Chondrocyte (in vitro differentiated cells): ENCODE measurements around the gene ZNF618. TPM values are rescaled to one million over a fixed set of nuclear protein-coding genes. Genes with fewer than 3 reads are reported as not detected.

Experiments
- DNase-seq: peaks from one replicate; pipeline ENCODE4 v3.0.0; 2021; ENCODE audit warnings: mixed read lengths, low spot score
- H3K27ac Mint-ChIP-seq: one replicate; pipeline ENCODE4 v1.8.0; 2021; ENCODE audit warnings: mild to moderate bottlenecking, moderate library complexity, mixed read lengths; ENCODE audit not compliant: unreplicated experiment
- H3K27me3 Mint-ChIP-seq: 2 replicates; pipeline ENCODE4 v1.8.0; 2021; ENCODE audit warnings: low read depth, mixed read lengths
- H3K36me3 Mint-ChIP-seq: 2 replicates; pipeline ENCODE4 v1.8.0; 2021; ENCODE audit warnings: low read depth, mixed read lengths
- H3K4me1 Mint-ChIP-seq: 2 replicates; pipeline ENCODE4 v1.8.0; 2021; ENCODE audit warnings: low read depth, mild to moderate bottlenecking, mixed read lengths
- H3K4me3 Mint-ChIP-seq: one replicate; pipeline ENCODE4 v1.8.0; 2021; ENCODE audit warnings: mild to moderate bottlenecking, moderate library complexity, mixed read lengths; ENCODE audit not compliant: unreplicated experiment
- H3K9me3 Mint-ChIP-seq: 2 replicates; pipeline ENCODE4 v1.8.0; 2021; ENCODE audit warnings: low read depth, mixed read lengths
- total RNA-seq: library from RNA; stranded (reverse); gene quantifications from 3 replicates; pipeline ENCODE4 v1.2.1, GENCODE V29; 2021
- TF ChIP-seq, protein P1 (sequence below): fragments of 200-600 bp; sonication (generic); IDR thresholded peaks from 2 replicates; pipeline ENCODE4 v1.5.0; 2021; ENCODE audit warnings: antibody characterized with exemption, mild to moderate bottlenecking, moderate library complexity

Gene ZNF618
- total RNA-seq, 1 donor from 2014 or later, result 25.5 TPM

DNA sequence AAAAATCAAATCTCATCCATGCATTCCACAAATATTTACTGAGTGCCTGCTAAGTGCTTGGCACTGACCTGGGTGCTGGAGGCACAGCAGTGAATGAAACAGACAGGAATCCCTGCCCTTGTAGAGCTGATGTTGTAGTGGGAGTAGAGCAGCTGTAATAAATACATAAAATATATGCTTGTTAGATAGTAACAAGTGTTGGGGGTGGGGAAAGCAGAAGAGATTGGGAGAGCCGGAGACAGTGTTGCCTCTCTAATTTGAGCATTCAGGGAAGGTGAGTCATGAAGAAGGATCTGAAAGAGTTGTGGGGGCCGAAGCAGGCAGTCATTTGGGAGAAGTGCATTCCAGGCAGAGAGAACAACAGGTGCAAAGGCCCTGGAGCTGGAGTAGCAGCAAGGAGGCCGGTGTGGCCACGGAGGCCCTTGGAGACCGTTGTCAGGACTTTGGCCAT, 97.9 kb downstream of the ZNF618 start:
- peaks cover 3% of the 10 kb centered on the region for H3K9me3 Mint-ChIP-seq
- H3K4me3 Mint-ChIP-seq, result no peak overlapping the region
- no peak overlapping the region for H3K27ac Mint-ChIP-seq
- peaks cover 10% of the 10 kb centered on the region for H3K36me3 Mint-ChIP-seq
- no peak for DNase-seq
- peaks cover 20% of the 10 kb centered on the region for H3K4me1 Mint-ChIP-seq
- no peaks in the 10 kb centered on the region for H3K27me3 Mint-ChIP-seq
- TF ChIP-seq, protein P1, sequence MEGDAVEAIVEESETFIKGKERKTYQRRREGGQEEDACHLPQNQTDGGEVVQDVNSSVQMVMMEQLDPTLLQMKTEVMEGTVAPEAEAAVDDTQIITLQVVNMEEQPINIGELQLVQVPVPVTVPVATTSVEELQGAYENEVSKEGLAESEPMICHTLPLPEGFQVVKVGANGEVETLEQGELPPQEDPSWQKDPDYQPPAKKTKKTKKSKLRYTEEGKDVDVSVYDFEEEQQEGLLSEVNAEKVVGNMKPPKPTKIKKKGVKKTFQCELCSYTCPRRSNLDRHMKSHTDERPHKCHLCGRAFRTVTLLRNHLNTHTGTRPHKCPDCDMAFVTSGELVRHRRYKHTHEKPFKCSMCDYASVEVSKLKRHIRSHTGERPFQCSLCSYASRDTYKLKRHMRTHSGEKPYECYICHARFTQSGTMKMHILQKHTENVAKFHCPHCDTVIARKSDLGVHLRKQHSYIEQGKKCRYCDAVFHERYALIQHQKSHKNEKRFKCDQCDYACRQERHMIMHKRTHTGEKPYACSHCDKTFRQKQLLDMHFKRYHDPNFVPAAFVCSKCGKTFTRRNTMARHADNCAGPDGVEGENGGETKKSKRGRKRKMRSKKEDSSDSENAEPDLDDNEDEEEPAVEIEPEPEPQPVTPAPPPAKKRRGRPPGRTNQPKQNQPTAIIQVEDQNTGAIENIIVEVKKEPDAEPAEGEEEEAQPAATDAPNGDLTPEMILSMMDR, result no peak

DNA sequence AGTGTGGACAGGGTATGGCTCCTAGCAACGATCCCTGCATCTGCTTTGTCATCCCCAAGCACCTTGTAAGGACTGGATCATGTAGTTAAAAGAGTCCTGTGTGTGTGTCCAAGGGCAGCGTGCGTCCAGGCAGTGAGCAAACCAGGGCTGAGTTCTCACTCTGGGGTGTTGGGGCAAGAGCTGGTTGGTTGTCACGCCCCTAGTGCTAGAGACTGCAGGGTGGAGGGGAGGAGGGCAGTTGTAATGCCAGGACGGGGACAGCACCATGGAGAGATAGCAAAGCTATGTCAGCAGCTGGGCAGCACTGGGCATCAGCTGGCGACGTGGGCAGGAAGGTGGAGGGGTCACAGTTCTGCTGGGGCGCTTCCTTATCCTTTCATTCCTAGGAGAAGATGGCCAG, 100.8 kb downstream of the ZNF618 start:
- Mint-ChIP-seq H3K4me1 (peaks cover 20% of the 10 kb centered on the region), H3K27me3 (no peaks in the 10 kb centered on the region), H3K27ac (no peak overlapping the region), H3K4me3 (no peak overlapping the region), H3K36me3 (peaks cover 3% of the 10 kb centered on the region), H3K9me3 (no peaks in the 10 kb centered on the region)
- TF ChIP-seq, protein P1, result no peak
- no peak for DNase-seq

DNA sequence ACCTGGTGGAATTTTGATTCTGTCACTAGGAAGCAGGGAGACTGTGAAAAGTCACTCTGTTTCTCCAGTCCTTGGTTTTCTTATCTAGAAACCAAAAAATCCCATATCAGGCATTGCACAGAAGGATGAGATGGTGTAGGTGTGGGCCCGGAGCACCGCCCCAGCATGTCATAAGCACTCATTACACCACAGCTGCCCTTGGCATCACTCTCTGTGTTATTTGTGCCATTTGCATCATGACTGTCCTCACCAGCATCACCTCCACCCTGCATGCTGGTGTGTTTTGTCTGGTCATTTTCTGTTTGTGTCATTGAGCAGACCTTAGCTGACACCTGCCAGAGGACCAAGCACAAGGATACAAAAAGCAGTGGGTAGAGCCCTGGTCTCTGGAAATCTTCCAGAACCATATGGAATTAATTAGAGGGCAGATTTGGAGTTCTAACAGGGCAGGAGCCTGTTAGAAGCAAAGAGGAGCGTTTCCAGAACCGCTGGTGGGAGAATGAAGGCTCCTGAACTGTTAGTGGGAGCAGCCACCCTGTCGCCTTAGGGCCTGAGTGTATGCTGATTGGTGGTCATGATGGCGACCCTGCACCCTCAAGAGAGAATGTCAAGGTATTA, 102.7 kb downstream of the ZNF618 start:
- TF ChIP-seq, protein P1, result no peak
- Mint-ChIP-seq H3K27me3 (no peaks in the 10 kb centered on the region), H3K36me3 (peaks cover 3% of the 10 kb centered on the region), H3K4me1 (peaks cover 5% of the 10 kb centered on the region), H3K4me3 (no peak overlapping the region), H3K9me3 (no peaks in the 10 kb centered on the region), H3K27ac (no peak overlapping the region)
- DNase-seq, result no peak

DNA sequence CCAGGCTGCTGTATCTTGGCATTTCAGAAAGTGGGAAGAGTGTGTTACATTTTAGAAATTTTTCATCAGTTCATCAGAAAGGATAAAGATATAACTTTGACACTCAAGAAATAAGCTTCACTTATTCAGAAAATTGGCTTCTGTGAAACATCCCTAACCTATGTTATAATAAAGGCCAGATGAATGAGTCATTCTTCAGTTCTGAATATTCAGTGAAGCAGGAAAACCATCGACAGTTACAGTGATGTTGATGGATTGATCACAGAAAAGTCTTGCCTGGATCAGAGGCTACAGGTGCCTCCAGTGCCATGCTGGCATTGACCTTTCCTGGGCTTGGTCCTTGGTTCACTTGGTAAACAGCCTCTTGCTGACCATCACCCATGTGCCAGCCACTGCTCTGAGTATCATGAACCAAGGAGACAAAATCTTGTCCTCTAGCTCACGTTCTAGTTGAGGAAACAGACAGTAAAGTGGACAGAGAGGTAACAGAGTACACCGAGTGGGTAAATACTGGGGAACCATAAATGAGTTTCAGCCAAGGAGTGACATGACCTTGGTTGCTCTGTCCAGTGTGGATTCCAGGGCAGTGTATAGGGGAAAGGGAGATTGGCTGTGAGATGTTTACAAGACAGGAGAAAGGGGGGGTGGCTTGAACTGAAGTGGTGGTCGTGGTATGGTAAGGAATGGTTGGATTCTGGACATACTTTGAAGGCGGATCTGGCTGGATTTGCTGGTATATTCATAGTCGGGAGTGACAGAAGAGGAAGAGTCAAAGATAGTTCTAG, 103.4 kb downstream of the ZNF618 start:
- TF ChIP-seq, protein P1, result no peak
- no peaks in the 10 kb centered on the region for H3K4me1 Mint-ChIP-seq
- no peak overlapping the region for H3K4me3 Mint-ChIP-seq
- peaks cover 3% of the 10 kb centered on the region for H3K36me3 Mint-ChIP-seq
- H3K27ac Mint-ChIP-seq, result no peak overlapping the region
- no peaks in the 10 kb centered on the region for H3K27me3 Mint-ChIP-seq
- H3K9me3 Mint-ChIP-seq, result no peaks in the 10 kb centered on the region
- DNase-seq, result no peak

DNA sequence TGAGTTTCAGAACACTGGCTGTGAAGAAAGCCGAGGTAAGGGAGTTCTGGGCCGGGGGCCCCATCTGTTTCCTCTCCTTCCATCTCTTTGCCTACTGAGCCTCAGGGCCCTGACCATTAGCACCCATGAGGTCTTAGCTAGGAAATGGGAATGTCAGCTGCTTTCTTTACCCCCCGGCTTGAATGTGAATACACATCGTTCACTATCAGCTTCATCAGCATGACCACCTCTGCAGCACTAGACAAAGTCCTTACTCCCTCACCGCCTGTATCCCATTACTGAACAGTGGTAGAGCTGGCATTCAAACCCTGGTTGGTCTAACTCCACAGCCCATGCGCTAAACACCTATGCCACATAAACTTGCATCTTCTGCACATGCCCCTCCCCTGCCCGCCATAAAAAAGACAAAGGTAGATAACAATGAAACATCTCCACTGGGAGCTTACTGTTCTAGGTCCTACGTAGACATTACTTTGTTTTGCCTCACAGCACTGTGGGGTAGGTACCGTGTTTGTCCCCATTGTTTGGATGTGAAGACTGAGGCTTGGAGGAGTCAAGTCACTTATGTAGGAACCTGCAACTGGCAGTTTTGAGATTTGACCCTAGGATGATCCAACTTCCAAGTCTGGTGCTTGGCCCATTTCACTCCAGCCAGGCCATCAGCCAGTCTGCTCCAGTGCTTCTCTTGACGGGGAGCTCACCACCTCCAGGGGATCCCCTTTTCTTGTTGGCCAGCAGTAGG, 108.7 kb downstream of the ZNF618 start:
- Mint-ChIP-seq H3K9me3 (no peaks in the 10 kb centered on the region), H3K27me3 (no peaks in the 10 kb centered on the region), H3K27ac (no peak overlapping the region), H3K36me3 (peaks cover 15% of the 10 kb centered on the region), H3K4me3 (no peak overlapping the region), H3K4me1 (peaks cover 17% of the 10 kb centered on the region)
- TF ChIP-seq, protein P1, result no peak
- DNase-seq, result no peak
